Prostate gland (tissue), 2 donors: ENCODE results near the gene ENDOV. TPM values are rescaled to one million over a fixed set of nuclear protein-coding genes. Genes with fewer than 3 reads are reported as not detected.

ENCODE experiments used
- DNase-seq: peaks from one replicate; pipeline ENCODE4 v3.0.0-alpha.2; 2019; ENCODE audit warnings: low spot score
- H3K27ac ChIP-seq, 2 donors: fragments of 200-600 bp; sonication (generic); 2 replicates each; pipeline ENCODE4 v1.5.1; 2017 to 2019
- H3K27me3 ChIP-seq: fragments of 200-600 bp; sonication (generic); replicated peaks from 2 replicates; pipeline ENCODE4 v1.5.1; 2019; ENCODE audit not compliant: insufficient read depth
- H3K36me3 ChIP-seq, 2 donors: fragments of 200-600 bp; sonication (generic); 1 replicate in 1 of 2; 2 replicates in 1 of 2; pipeline versions ENCODE4 v1.5.1 to v1.8.1; 2017 to 2019
- H3K4me1 ChIP-seq: fragments of 200-600 bp; sonication (generic); replicated peaks from 2 replicates; pipeline ENCODE4 v1.5.1; 2019
- H3K4me3 ChIP-seq, 2 donors: fragments of 200-600 bp; sonication (generic); 2 replicates each; pipeline ENCODE4 v1.5.1; 2017 to 2019
- H3K9me3 ChIP-seq: fragments of 200-600 bp; sonication (generic); 2 replicates; pipeline ENCODE4 v1.5.1; 2017
- POLR2A ChIP-seq: fragments of 450-650 bp; IDR thresholded peaks from one replicate; pipeline ENCODE4 v1.6.1; 2016; ENCODE audit warnings: antibody characterized with exemption, mild to moderate bottlenecking
- POLR2AphosphoS5 ChIP-seq: sonication (generic); formaldehyde crosslinking; IDR thresholded peaks from one replicate; pipeline ENCODE4 v1.6.1; 2017; ENCODE audit warnings: antibody characterized with exemption
- WGBS: methylation state at CpG from one replicate; pipeline ENCODE4 v1.1.5; 2018; 5-methylcytosine and 5-hydroxymethylcytosine counted together
- intact Hi-C: fragments of 100-400 bp; cut with DNase I; formaldehyde crosslinking; loops from one replicate; pipeline ENCODE4 v1.14.2; 2022
- total RNA-seq, 2 donors: library from RNA; depleted of rRNA; stranded (reverse); fragments of >200 nt; gene quantifications; one replicate each; pipeline ENCODE4 v1.1.0, GENCODE V29; 2016
- TF ChIP-seq, protein P1 (sequence below), 4 experiments: fragments of 200-600 bp in 2 of 4; fragments of 450-650 bp in 2 of 4; sonication (generic) in 2 of 4; IDR thresholded peaks; 1 replicate in 3 of 4; 2 replicates in 1 of 4; pipeline ENCODE4 v1.5.1; 2016 to 2019; ENCODE audit warnings: antibody characterized with exemption in 4 of 4, mild to moderate bottlenecking in 2 of 4, moderate library complexity in 2 of 4

Gene ENDOV
- total RNA-seq, 2 donors from 2014 or later = 17.0 to 36.9 TPM

- H3K36me3 ChIP-seq = no peaks in the 10 kb centered on the region
- no peak overlapping the region for H3K27ac ChIP-seq
- DNase-seq = no peak
- no peaks in the 10 kb centered on the region for H3K9me3 ChIP-seq
- no peak for TF ChIP-seq POLR2AphosphoS5
- TF ChIP-seq, protein P1, sequence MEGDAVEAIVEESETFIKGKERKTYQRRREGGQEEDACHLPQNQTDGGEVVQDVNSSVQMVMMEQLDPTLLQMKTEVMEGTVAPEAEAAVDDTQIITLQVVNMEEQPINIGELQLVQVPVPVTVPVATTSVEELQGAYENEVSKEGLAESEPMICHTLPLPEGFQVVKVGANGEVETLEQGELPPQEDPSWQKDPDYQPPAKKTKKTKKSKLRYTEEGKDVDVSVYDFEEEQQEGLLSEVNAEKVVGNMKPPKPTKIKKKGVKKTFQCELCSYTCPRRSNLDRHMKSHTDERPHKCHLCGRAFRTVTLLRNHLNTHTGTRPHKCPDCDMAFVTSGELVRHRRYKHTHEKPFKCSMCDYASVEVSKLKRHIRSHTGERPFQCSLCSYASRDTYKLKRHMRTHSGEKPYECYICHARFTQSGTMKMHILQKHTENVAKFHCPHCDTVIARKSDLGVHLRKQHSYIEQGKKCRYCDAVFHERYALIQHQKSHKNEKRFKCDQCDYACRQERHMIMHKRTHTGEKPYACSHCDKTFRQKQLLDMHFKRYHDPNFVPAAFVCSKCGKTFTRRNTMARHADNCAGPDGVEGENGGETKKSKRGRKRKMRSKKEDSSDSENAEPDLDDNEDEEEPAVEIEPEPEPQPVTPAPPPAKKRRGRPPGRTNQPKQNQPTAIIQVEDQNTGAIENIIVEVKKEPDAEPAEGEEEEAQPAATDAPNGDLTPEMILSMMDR (IDR thresholded peaks at IDR 0.05) = peak in 2 of 4 experiments; percentile 38 to 47
- peak overlapping the region; percentile 12 to 28 for H3K4me3 ChIP-seq
- intact Hi-C loops = loop anchor here (5.0 to 10.0 kb wide), 2 partner anchors 377 to 494 kb away; no protein-coding TSS in a partner anchor
- peaks cover 42% of the 10 kb centered on the region for H3K27me3 ChIP-seq
- peaks cover 37% of the 10 kb centered on the region for H3K4me1 ChIP-seq
- WGBS = 2% methylated on average over 56 of the region's 103 CpGs
Measured at GRCh38 chr17:80477647-80478478, 62.9 kb downstream of the ENDOV start.

GRCh38 chr17:80478487-80479245, 63.7 kb downstream of the ENDOV start:
- no peaks in the 10 kb centered on the region for H3K9me3 ChIP-seq
- H3K27ac ChIP-seq = no peak overlapping the region
- peaks cover 42% of the 10 kb centered on the region for H3K27me3 ChIP-seq
- DNase-seq = no peak
- peak overlapping the region; percentile 12 to 28 for H3K4me3 ChIP-seq
- 11% methylated on average over 35 of the region's 51 CpGs for WGBS
- TF ChIP-seq POLR2AphosphoS5 (no peak), POLR2A (no peak)
- TF ChIP-seq, protein P1 (IDR thresholded peaks at IDR 0.05) = no peak
- peaks cover 37% of the 10 kb centered on the region for H3K4me1 ChIP-seq
- intact Hi-C loops = loop anchor here (5.0 to 10.0 kb wide), 2 partner anchors 376 to 494 kb away; no protein-coding TSS in a partner anchor
- H3K36me3 ChIP-seq = no peaks in the 10 kb centered on the region

GRCh38 chr17:80479246-80479566, 64.2 kb downstream of the ENDOV start:
- Histone ChIP-seq H3K9me3 (no peaks in the 10 kb centered on the region), H3K36me3 (no peaks in the 10 kb centered on the region), H3K4me1 (peaks cover 37% of the 10 kb centered on the region), H3K27ac (no peak overlapping the region), H3K4me3 (no peak overlapping the region), H3K27me3 (peaks cover 42% of the 10 kb centered on the region)
- DNase-seq = no peak
- intact Hi-C loops = loop anchor here (5.0 to 10.0 kb wide), 2 partner anchors 376 to 493 kb away; no protein-coding TSS in a partner anchor
- no peak for TF ChIP-seq POLR2A
- WGBS = 56% methylated on average over 9 of the region's 9 CpGs

- peaks cover 42% of the 10 kb centered on the region for H3K27me3 ChIP-seq
Measured at GRCh38 chr17:80480248-80480647, 65.3 kb downstream of the ENDOV start.

More at GRCh38 chr17:80480248-80480647, 65.3 kb downstream of the ENDOV start:
- Histone ChIP-seq H3K4me1 (peaks cover 33% of the 10 kb centered on the region), H3K4me3 (no peak overlapping the region), H3K36me3 (no peaks in the 10 kb centered on the region), H3K9me3 (no peaks in the 10 kb centered on the region), H3K27ac (no peak overlapping the region)
- no peak for TF ChIP-seq POLR2AphosphoS5
- TF ChIP-seq, protein P1 (IDR thresholded peaks at IDR 0.05) = no peak
- TF ChIP-seq POLR2A = no peak
- intact Hi-C loops = no loop called here
- WGBS = 86% methylated on average over 7 of the region's 7 CpGs
- no peak for DNase-seq
